Stomach (tissue), 9 donors: ENCODE data around the gene FOXO4. TPM values are rescaled to one million over a fixed set of nuclear protein-coding genes. Genes with fewer than 3 reads are reported as not detected.

ENCODE experiments used
- DNase-seq, 2 donors: peaks; one replicate each; pipeline versions ENCODE4 v3.0.0 to v3.0.0-alpha.2; 2013 to 2019
- H3K27ac ChIP-seq, 5 donors: fragments of 200-600 bp in 4 of 5; sonication (generic) in 4 of 5; one replicate each; pipeline ENCODE4 v1.5.1; 2013 to 2019; ENCODE audit warnings: mild to moderate bottlenecking in 1 of 5, moderate library complexity in 1 of 5
- H3K27me3 ChIP-seq, 3 donors: fragments of 200-600 bp; sonication (generic); one replicate each; pipeline ENCODE4 v1.5.1; 2017 to 2019; ENCODE audit warnings: mixed run types in 1 of 3
- H3K36me3 ChIP-seq, 4 donors: fragments of 200-600 bp; sonication (generic); 1 replicate in 3 of 4; 2 replicates in 1 of 4; pipeline ENCODE4 v1.5.1; 2016 to 2019
- H3K4me1 ChIP-seq, 4 donors: fragments of 200-600 bp; sonication (generic); one replicate each; pipeline ENCODE4 v1.5.1; 2016 to 2019
- H3K4me3 ChIP-seq, 4 donors: fragments of 200-600 bp; sonication (generic) in 3 of 4; one replicate each; pipeline ENCODE4 v1.5.1; 2016 to 2019; ENCODE audit warnings: mild to moderate bottlenecking in 1 of 4
- H3K9me3 ChIP-seq, 4 donors: fragments of 200-600 bp; sonication (generic); one replicate each; pipeline ENCODE4 v1.5.1; 2016 to 2019
- CTCF ChIP-seq, 7 experiments: fragments of 450-650 bp in 4 of 7; fragments of 200-600 bp in 3 of 7; sonication (generic) in 3 of 7; IDR thresholded peaks; one replicate each; pipeline ENCODE4 v1.5.1; 2016 to 2019; ENCODE audit warnings: antibody characterized with exemption in 7 of 7, control low read depth in 2 of 7, mild to moderate bottlenecking in 1 of 7
- EP300 ChIP-seq: sonication (generic); formaldehyde crosslinking; IDR thresholded peaks from one replicate; pipeline ENCODE4 v1.6.1; 2017; ENCODE audit warnings: antibody characterized with exemption
- POLR2A ChIP-seq, 4 donors: fragments of 450-650 bp; IDR thresholded peaks; one replicate each; pipeline ENCODE4 v1.6.1; 2016; ENCODE audit warnings: antibody characterized with exemption in 4 of 4, control low read depth in 2 of 4, mild to moderate bottlenecking in 1 of 4, moderate library complexity in 1 of 4
- POLR2AphosphoS5 ChIP-seq, 3 donors: sonication (generic); formaldehyde crosslinking; IDR thresholded peaks; one replicate each; pipeline ENCODE4 v1.6.1; 2016; ENCODE audit warnings: antibody characterized with exemption in 3 of 3
- WGBS, 5 donors: extraction: QIAGEN DNeasy Blood & Tissue Kit in 3 of 5; methylation state at CpG; one replicate each; pipeline versions ENCODE4 v1.1.5 to v1.1.7; 2013 to 2018; 5-methylcytosine and 5-hydroxymethylcytosine counted together
- intact Hi-C: fragments of 100-400 bp; cut with DNase I; formaldehyde crosslinking; loops from one replicate; pipeline ENCODE4 v1.15.1; 2023; ENCODE audit warnings: low total_unique reads
- polyA plus RNA-seq, 3 donors: library from polyadenylated mRNA; stranded (reverse); fragments of 200-250 nt; gene quantifications; one replicate each; pipeline ENCODE4 v1.2.3, GENCODE V29; 2013
- small RNA-seq, 4 donors: library from RNA; depleted of rRNA; stranded (forward); fragments of <200 nt; gene quantifications; one replicate each; pipeline ENCODE3, GENCODE V24; 2016
- total RNA-seq, 5 donors: library from RNA; depleted of rRNA; stranded (reverse); fragments of >200 nt; gene quantifications; one replicate each; pipeline versions ENCODE4 v1.1.0 to v1.2.3, GENCODE V29; 2014 to 2016
- donor health status: healthy with polysubstance abuse.
- donor health status: Bipolar disorder and iron deficiency.
- donor health status: healthy.

The FOXO4 gene
- total and polyA plus RNA-seq, 8 donors, result 3.1 to 31.4 (median 8.7) TPM

- H3K27me3 ChIP-seq, result no peaks in the 10 kb centered on the region
- H3K27ac ChIP-seq, result no peak overlapping the region
- intact Hi-C loops, result no loop called here
- 69 to 83% (median 74%) methylated on average over 7 of the region's 7 CpGs for WGBS, 5 donors
- H3K36me3 ChIP-seq, result no peaks in the 10 kb centered on the region
- H3K4me3 ChIP-seq, result no peak overlapping the region
- TF ChIP-seq POLR2A (IDR thresholded peaks at IDR 0.05), result no peak
- no peak for TF ChIP-seq EP300
- no peak for TF ChIP-seq CTCF (IDR thresholded peaks at IDR 0.05)
- no peak for TF ChIP-seq POLR2AphosphoS5 (IDR thresholded peaks at IDR 0.05)
- H3K4me1 ChIP-seq, result peaks cover 0 to 7% (median 3%) of the 10 kb centered on the region in 4 donors
- no peak for DNase-seq
- no peaks in the 10 kb centered on the region for H3K9me3 ChIP-seq
Observed at GRCh38 chrX:71151366-71151765, 55.7 kb downstream of the FOXO4 start.

Small RNAs within 50 kb of the gene (small RNA-seq; reads per million reads assigned to genes)
- gene CXorf65, result 0 reads per million in 4 donors

Other genes starting within 250 kb of the FOXO4 start
- gene TEX11, start 187.1 kb upstream of the FOXO4 start, total RNA-seq, result not detected
- gene TEX11, start 187.1 kb upstream of the FOXO4 start, polyA plus RNA-seq, result 1 to 10 TPM in 2 of 3 donors, under 1 TPM in 1; 0.18 to 4.6 (median 1.6) TPM
- gene SLC7A3, start 164.8 kb upstream of the FOXO4 start, total RNA-seq, result under 1 TPM in 1 of 5 donors, not detected in 4; 0.37 TPM
- gene SLC7A3, start 164.8 kb upstream of the FOXO4 start, polyA plus RNA-seq, result under 1 TPM in 1 of 3 donors, not detected in 2; 0.55 TPM
- gene SNX12, start 27.5 kb upstream of the FOXO4 start, total RNA-seq, result 10 to 100 TPM; 16.5 to 51.0 (median 47.3) TPM
- 10 to 100 TPM; 30.9 to 48.3 (median 47.2) TPM for gene SNX12, start 27.5 kb upstream of the FOXO4 start, polyA plus RNA-seq
- not detected for gene CXorf65, start 10.9 kb downstream of the FOXO4 start, total RNA-seq
- gene CXorf65, start 10.9 kb downstream of the FOXO4 start, polyA plus RNA-seq, result under 1 TPM in 1 of 3 donors, not detected in 2; 0.43 TPM
- gene IL2RG, start 15.7 kb downstream of the FOXO4 start, total RNA-seq, result 10 to 100 TPM in 2 of 5 donors, 1 to 10 TPM in 2, under 1 TPM in 1; 0.89 to 11.2 (median 8.2) TPM
- gene IL2RG, start 15.7 kb downstream of the FOXO4 start, polyA plus RNA-seq, result 10 to 100 TPM in 1 of 3 donors, 1 to 10 TPM in 2; 6.7 to 10.4 (median 9.9) TPM
- gene MED12, start 22.7 kb downstream of the FOXO4 start, total RNA-seq, result 10 to 100 TPM; 20.7 to 53.3 (median 36.2) TPM
- gene MED12, start 22.7 kb downstream of the FOXO4 start, polyA plus RNA-seq, result 1 to 10 TPM; 6.2 to 9.5 (median 8.2) TPM
- 10 to 100 TPM in 1 of 5 donors, 1 to 10 TPM in 1, under 1 TPM in 1, not detected in 2; 0.92 to 10.7 (median 1.0) TPM for gene NLGN3, start 49.0 kb downstream of the FOXO4 start, total RNA-seq
- gene NLGN3, start 49.0 kb downstream of the FOXO4 start, polyA plus RNA-seq, result under 1 TPM; 0.12 to 0.50 (median 0.31) TPM
- gene GJB1, start 127.4 kb downstream of the FOXO4 start, total RNA-seq, result 10 to 100 TPM in 1 of 5 donors, 1 to 10 TPM in 2, not detected in 2; 6.6 to 39.7 (median 8.1) TPM
- 10 to 100 TPM in 1 of 3 donors, 1 to 10 TPM in 2; 6.6 to 18.4 (median 7.3) TPM for gene GJB1, start 127.4 kb downstream of the FOXO4 start, polyA plus RNA-seq
- 10 to 100 TPM in 4 of 5 donors, 1 to 10 TPM in 1; 4.9 to 53.6 (median 15.2) TPM for gene ZMYM3, start 158.3 kb downstream of the FOXO4 start, total RNA-seq
- 1 to 10 TPM; 2.9 to 7.4 (median 4.2) TPM for gene ZMYM3, start 158.3 kb downstream of the FOXO4 start, polyA plus RNA-seq
- 100 to 1,000 TPM; 123 to 332 (median 252) TPM for gene NONO, start 187.8 kb downstream of the FOXO4 start, total RNA-seq
- 100 to 1,000 TPM; 104 to 139 (median 111) TPM for gene NONO, start 187.8 kb downstream of the FOXO4 start, polyA plus RNA-seq
- gene ITGB1BP2, start 205.9 kb downstream of the FOXO4 start, total RNA-seq, result 100 to 1,000 TPM in 1 of 5 donors, 10 to 100 TPM in 1, 1 to 10 TPM in 1, not detected in 2; 8.8 to 126 (median 14.3) TPM
- gene ITGB1BP2, start 205.9 kb downstream of the FOXO4 start, polyA plus RNA-seq, result 1 to 10 TPM; 1.3 to 3.7 (median 2.0) TPM